K562 (cell line): Measurements from ENCODE around the gene MYO1H. TPM values are rescaled to one million over a fixed set of nuclear protein-coding genes. Genes with fewer than 3 reads are reported as not detected.

ENCODE experiments used
- ATAC-seq: fragments of 200-7000 bp; cut with Tn5 transposase; 3 replicates; pipeline ENCODE4 v1.9.1; 2020; ENCODE audit warnings: moderate library complexity
- BruUV-seq: library from RNA; stranded (reverse); fragments of 400-500 nt; replicated peaks from 2 replicates; lab custom pipeline; 2021; lab: Mats Ljungman, UMichigan
- CTCF ChIA-PET: fragments of 300-600 bp; formaldehyde crosslinking; extraction: SDS; loops from one replicate; lab custom pipeline; 2021; ENCODE audit warnings: low intra/inter-chr PET ratio; lab: Yijun Ruan, JAX
- POLR2A ChIA-PET: fragments of 300-600, 350-650 bp; sonication (Branson Sonifier 250); formaldehyde crosslinking; extraction: SDS; loops from one replicate; lab custom pipeline; 2021; ENCODE audit warnings: antibody characterized with exemption, inconsistent platforms; lab: Yijun Ruan, JAX
- DNase-seq, 4 experiments: peaks; one replicate each; pipeline versions ENCODE4 v3.0.0 to v3.0.0-alpha.2; 2011 to 2018; ENCODE audit warnings: low spot score in 3 of 4, mixed read lengths in 3 of 4; ENCODE audit errors: extremely low read depth in 1 of 4
- FAIRE-seq: peaks from 2 replicates; lab custom pipeline; 2011; peaks lifted over from hg19 to GRCh38; lab: Jason Lieb, UNC
- H2AFZ ChIP-seq: 2 replicates; pipeline ENCODE4 v1.6.0; 2011; ENCODE audit warnings: low read depth, low read length, control low read depth, inconsistent platforms
- H3K27ac ChIP-seq: fragments of 200-600 bp; 3 replicates; pipeline ENCODE4 v1.8.0; 2011; ENCODE audit warnings: low read depth, mild to moderate bottlenecking, control low read depth, inconsistent platforms, low read length, moderate library complexity, mixed read lengths; ENCODE audit errors: extremely low read depth
- H3K27me3 ChIP-seq, 2 experiments: fragments of 300-600 bp in 1 of 2; 2 replicates in 1 of 2; 3 replicates in 1 of 2; pipeline versions ENCODE4 v1.6.0 to v1.8.0; 2011; ENCODE audit warnings: inconsistent platforms in 2 of 2, low read length in 2 of 2, mild to moderate bottlenecking in 1 of 2, mixed read lengths in 1 of 2, moderate library complexity in 1 of 2; ENCODE audit not compliant: control insufficient read depth in 2 of 2, insufficient read depth in 2 of 2
- H3K36me3 ChIP-seq: fragments of 300-600 bp; 3 replicates; pipeline ENCODE4 v1.8.0; 2011; ENCODE audit warnings: mild to moderate bottlenecking, low read length, inconsistent platforms; ENCODE audit not compliant: control insufficient read depth, insufficient read depth
- H3K4me1 ChIP-seq, 2 experiments: fragments of 200-600 bp in 1 of 2; replicated peaks in 1 of 2; 2 replicates in 1 of 2; 3 replicates in 1 of 2; pipeline versions ENCODE4 v1.5.1 to v1.8.0; 2011; ENCODE audit warnings: inconsistent platforms in 2 of 2, low read length in 2 of 2, mild to moderate bottlenecking in 1 of 2, mixed read lengths in 1 of 2, moderate library complexity in 1 of 2; ENCODE audit not compliant: control insufficient read depth in 2 of 2, insufficient read depth in 2 of 2
- H3K4me2 ChIP-seq: 2 replicates; pipeline ENCODE4 v1.6.1; 2011; ENCODE audit warnings: low read length, control low read depth, inconsistent platforms, mixed read lengths; ENCODE audit not compliant: insufficient read depth
- H3K4me3 ChIP-seq: fragments of 200-600 bp; sonication (generic), shearing (Covaris generic); 2 replicates; pipeline ENCODE4 v1.5.1; 2016; ENCODE audit warnings: control low read depth, inconsistent platforms
- H3K79me2 ChIP-seq: fragments of 200-600 bp; 3 replicates; pipeline ENCODE4 v1.8.0; 2011; ENCODE audit warnings: low read length, inconsistent platforms; ENCODE audit not compliant: control insufficient read depth, insufficient read depth
- H3K9ac ChIP-seq, 2 experiments: 2 replicates each; pipeline versions ENCODE4 v1.6.0 to v1.6.1; 2011; ENCODE audit warnings: low read depth in 2 of 2, low read length in 2 of 2, control low read depth in 1 of 2, inconsistent platforms in 1 of 2, mild to moderate bottlenecking in 1 of 2, mixed read lengths in 1 of 2; ENCODE audit not compliant: insufficient read depth in 1 of 2
- H3K9me1 ChIP-seq: one replicate; pipeline ENCODE4 v1.6.0; 2011; ENCODE audit warnings: inconsistent platforms, mild to moderate bottlenecking, low read length, moderate library complexity; ENCODE audit not compliant: control insufficient read depth, insufficient read depth
- H3K9me3 ChIP-seq: replicated peaks from 2 replicates; pipeline ENCODE4 v1.5.1; 2011; ENCODE audit warnings: low read depth, low read length, inconsistent platforms; ENCODE audit not compliant: control insufficient read depth, insufficient read depth
- H4K20me1 ChIP-seq: replicated peaks from 2 replicates; pipeline ENCODE4 v1.6.1; 2011; ENCODE audit warnings: low read length, inconsistent platforms, mixed read lengths; ENCODE audit not compliant: control insufficient read depth, insufficient read depth
- STAT5A ChIP-seq: IDR thresholded peaks from 2 replicates; pipeline ENCODE4 v1.6.1; 2012; ENCODE audit warnings: low read length, inconsistent platforms, borderline replicate concordance
- ZNF146 ChIP-seq: IDR thresholded peaks from one replicate; pipeline ENCODE4 v1.6.1; 2018; ENCODE audit warnings: missing compliant biosample characterization; ENCODE audit not compliant: unreplicated experiment
- ZNF785 ChIP-seq: fragments of 250-450 bp; sonication (Bioruptor Pico); IDR thresholded peaks from 2 replicates; pipeline ENCODE4 v1.4.0; 2020; ENCODE audit warnings: mild to moderate bottlenecking
- WGBS: fragments of 100-300 bp; shearing (Covaris generic); methylation state at CpG from one replicate; pipeline ENCODE4 v1.1.6; 2016; ENCODE audit warnings: low coverage, mixed read lengths; ENCODE audit not compliant: insufficient coverage; ENCODE audit errors: missing lambda C conversion rate; 5-methylcytosine and 5-hydroxymethylcytosine counted together
- in situ Hi-C: fragments of 300-500 bp; cut with MboI; formaldehyde crosslinking; loops from 4 replicates; pipeline ENCODE4 v1.15.0; 2018; ENCODE audit warnings: inconsistent platforms, mixed read lengths
- intact Hi-C: fragments of 100-400 bp; cut with micrococcal nuclease; formaldehyde crosslinking; loops from 2 replicates; pipeline ENCODE4 v1.14.2; 2022
- polyA plus RNA-seq, 8 experiments: library from polyadenylated mRNA; depleted of rRNA in 4 of 8; stranded (reverse) in 5 of 8; unstranded in 3 of 8; fragments of >200 nt; fragmentation: Nextera tagmentation in 2 of 8; fragmentation: Illumina TruSeq in 1 of 8; extraction: Ambion mirVana in 2 of 8; extraction: Trizol in 1 of 8; gene quantifications; 2 replicates each; pipeline versions ENCODE4 v1.2.1 to v1.2.3, GENCODE V29; 2011 to 2014; ENCODE audit warnings: inconsistent platforms in 1 of 8, missing spikeins in 1 of 8
- total RNA-seq, 7 experiments: library from RNA; depleted of rRNA in 6 of 7; stranded (reverse); fragments of >200 nt in 6 of 7; fragmentation: Illumina TruSeq in 2 of 7; extraction: Trizol in 2 of 7; gene quantifications; 2 replicates each; pipeline versions ENCODE4 v1.2.1 to v1.2.3, GENCODE V29; 2011 to 2021; ENCODE audit warnings: low replicate concordance in 1 of 7
- TF ChIP-seq, protein P1 (sequence below): sonication (generic); formaldehyde crosslinking; IDR thresholded peaks from 2 replicates; pipeline ENCODE4 v1.5.0; 2020; ENCODE audit warnings: missing genetic modification reagents
- TF ChIP-seq, protein P2 (sequence below): sonication (generic); formaldehyde crosslinking; IDR thresholded peaks from 2 replicates; pipeline ENCODE4 v1.9.0; 2022; ENCODE audit warnings: mild to moderate bottlenecking, missing genetic modification reagents

MYO1H gene
- total and polyA plus RNA-seq, 9 of the 15 experiments (the other 6 are each of a cell fraction or from before 2014, with no cell fraction given): not detected

DNA sequence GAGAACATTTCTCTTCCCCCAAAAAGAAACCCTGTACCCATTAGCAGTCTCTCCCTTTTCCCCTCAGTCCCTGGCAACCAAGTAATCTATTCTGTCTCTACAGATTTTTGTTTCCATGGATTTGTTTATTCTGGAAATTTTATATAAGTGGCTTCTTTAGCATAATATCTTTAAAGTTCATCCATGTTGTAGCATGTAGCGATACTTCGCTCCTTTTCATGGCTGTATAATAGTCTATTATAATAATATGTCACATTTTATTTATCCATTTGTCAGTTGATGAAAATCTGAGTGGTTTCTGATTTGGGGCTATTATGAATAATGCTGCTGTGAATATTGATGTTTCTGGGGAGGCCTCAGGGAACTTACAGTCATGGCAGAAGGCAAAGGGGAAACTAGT, 12.8 kb upstream of the MYO1H start:
- Histone ChIP-seq H3K27me3 (peaks cover 11 to 21% of the 10 kb centered on the region in 2 experiments; a peak in 4 of 5 replicates), H3K9me1 (no peaks in the 10 kb centered on the region), H3K27ac (no peak overlapping the region), H2AFZ (no peak overlapping the region), H3K9ac (no peak overlapping the region), H3K4me3 (no peak overlapping the region), H3K9me3 (no peaks in the 10 kb centered on the region), H3K79me2 (no peaks in the 10 kb centered on the region), H4K20me1 (no peaks in the 10 kb centered on the region), H3K4me2 (no peak overlapping the region), H3K36me3 (no peaks in the 10 kb centered on the region), H3K4me1 (no peaks in the 10 kb centered on the region)
- ChIA-PET POLR2A (interaction anchor here (0.9 kb wide), 1 partner anchor 24 kb away, joined by 3 read pairs; no protein-coding TSS in a partner anchor), CTCF (no interaction called here)
- no peak for FAIRE-seq
- WGBS: 2% methylated on average over 2 of the region's 2 CpGs
- DNase-seq: no peak
- in situ Hi-C loops: no loop called here
- no TSS peak for BruUV-seq
- TF ChIP-seq ZNF146 (CRISPR knock-in tag) (peak; percentile 25), STAT5A (no peak)
- no peak for ATAC-seq
- intact Hi-C loops: no loop called here

DNA sequence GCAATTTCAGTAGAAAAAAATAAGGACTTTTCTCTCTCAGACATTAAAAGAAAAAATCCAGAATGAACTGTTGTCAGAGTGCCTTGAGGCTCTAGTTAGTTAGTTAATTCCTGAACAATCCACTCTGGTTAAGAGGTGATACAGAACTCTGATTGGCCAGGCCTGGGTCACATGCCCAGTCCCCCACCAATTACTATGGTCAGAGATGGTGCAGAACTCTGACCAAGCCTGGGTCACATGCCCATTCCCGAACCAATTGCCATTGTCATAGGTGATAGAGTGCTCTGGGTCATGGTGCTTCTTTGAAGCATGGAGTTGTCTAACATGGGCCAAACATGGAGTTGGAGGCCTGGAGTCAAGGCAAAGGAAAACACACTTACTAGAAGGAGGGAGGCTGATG, 11.1 kb upstream of the MYO1H start:
- no peak for ATAC-seq
- FAIRE-seq: no peak
- WGBS: 0% methylated on average over 1 of the region's 1 CpG
- no TSS peak for BruUV-seq
- Histone ChIP-seq H3K9me3 (no peaks in the 10 kb centered on the region), H3K9me1 (no peaks in the 10 kb centered on the region), H4K20me1 (no peaks in the 10 kb centered on the region), H3K9ac (no peak overlapping the region), H3K36me3 (no peaks in the 10 kb centered on the region), H3K4me3 (no peak overlapping the region), H3K79me2 (no peaks in the 10 kb centered on the region), H3K27me3 (peaks cover 7% of the 10 kb centered on the region in 2 experiments; a peak in 4 of 5 replicates), H2AFZ (no peak overlapping the region), H3K27ac (no peak overlapping the region), H3K4me1 (no peaks in the 10 kb centered on the region), H3K4me2 (no peak overlapping the region)
- no peak for DNase-seq
- in situ Hi-C loops: no loop called here
- no peak for TF ChIP-seq ZNF785 (CRISPR knock-in tag)
- TF ChIP-seq, protein P1, sequence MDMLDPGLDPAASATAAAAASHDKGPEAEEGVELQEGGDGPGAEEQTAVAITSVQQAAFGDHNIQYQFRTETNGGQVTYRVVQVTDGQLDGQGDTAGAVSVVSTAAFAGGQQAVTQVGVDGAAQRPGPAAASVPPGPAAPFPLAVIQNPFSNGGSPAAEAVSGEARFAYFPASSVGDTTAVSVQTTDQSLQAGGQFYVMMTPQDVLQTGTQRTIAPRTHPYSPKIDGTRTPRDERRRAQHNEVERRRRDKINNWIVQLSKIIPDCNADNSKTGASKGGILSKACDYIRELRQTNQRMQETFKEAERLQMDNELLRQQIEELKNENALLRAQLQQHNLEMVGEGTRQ (CRISPR knock-in tag): peak; percentile 46; the same call in 1 of the 2 replicates
- TF ChIP-seq, protein P2, sequence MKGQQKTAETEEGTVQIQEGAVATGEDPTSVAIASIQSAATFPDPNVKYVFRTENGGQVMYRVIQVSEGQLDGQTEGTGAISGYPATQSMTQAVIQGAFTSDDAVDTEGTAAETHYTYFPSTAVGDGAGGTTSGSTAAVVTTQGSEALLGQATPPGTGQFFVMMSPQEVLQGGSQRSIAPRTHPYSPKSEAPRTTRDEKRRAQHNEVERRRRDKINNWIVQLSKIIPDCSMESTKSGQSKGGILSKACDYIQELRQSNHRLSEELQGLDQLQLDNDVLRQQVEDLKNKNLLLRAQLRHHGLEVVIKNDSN (CRISPR knock-in tag): peak; percentile 56
- intact Hi-C loops: no loop called here
- CTCF ChIA-PET: no interaction called here
- POLR2A ChIA-PET: interaction anchor here (0.8 kb wide), 1 partner anchor 131 kb away, joined by 3 read pairs; no protein-coding TSS in a partner anchor
